NCI-H2107 treated with DMSO at 0.1 percent for 48 hours (cell line): ENCODE measurements around the gene SDC1.
"Not testable (repeated sequence)": the region's sequence is repeated elsewhere in the genome, so short reads cannot be mapped to it uniquely, and the experiment has no call there.

ENCODE experiments used
- DNase-seq: peaks from one replicate; lab custom pipeline; 2025; ENCODE audit not compliant: unreplicated experiment; lab: John Stamatoyannopoulos, UW

Gene SDC1

GRCh38 chr2:20224716-20225293 is at the start of gene SDC1:
SDC1 (minus strand) TSS chr2:20225130; CDS start chr2:20224867, 263 bp downstream.
- no peak for DNase-seq

GRCh38 chr2:20273042-20273441 is 48.1 kb upstream of the SDC1 start:
- DNase-seq, result no peak

- DNase-seq, result not testable (repeated sequence)
Measured at GRCh38 chr2:20268317-20268716, 43.4 kb upstream of the SDC1 start.

GRCh38 chr2:20267529-20267928 is 42.6 kb upstream of the SDC1 start:
- no peak for DNase-seq

GRCh38 chr2:20264629-20265028 is 39.7 kb upstream of the SDC1 start:
- no peak for DNase-seq

GRCh38 chr2:20257411-20257810 is 32.5 kb upstream of the SDC1 start:
- no peak for DNase-seq

GRCh38 chr2:20254731-20255130 is 29.8 kb upstream of the SDC1 start:
- DNase-seq, result no peak

- no peak for DNase-seq
Measured at GRCh38 chr2:20250436-20250835, 25.5 kb upstream of the SDC1 start.

- DNase-seq, result no peak
Measured at GRCh38 chr2:20249170-20249569, 24.2 kb upstream of the SDC1 start.

- no peak for DNase-seq
Measured at GRCh38 chr2:20247084-20247483, 22.2 kb upstream of the SDC1 start.

- not testable (repeated sequence) for DNase-seq
Measured at GRCh38 chr2:20243637-20244036, 18.7 kb upstream of the SDC1 start.

- peak; percentile 19 for DNase-seq
Measured at GRCh38 chr2:20242727-20243377, 17.9 kb upstream of the SDC1 start.

GRCh38 chr2:20241973-20242726 is 17.2 kb upstream of the SDC1 start:
- no peak for DNase-seq

- not testable (repeated sequence) for DNase-seq
Measured at GRCh38 chr2:20240291-20240690, 15.4 kb upstream of the SDC1 start.

- no peak for DNase-seq
Measured at GRCh38 chr2:20236496-20236895, 11.6 kb upstream of the SDC1 start.

GRCh38 chr2:20235655-20236305 is 10.8 kb upstream of the SDC1 start:
- no peak for DNase-seq

- DNase-seq, result not testable (repeated sequence)
Measured at GRCh38 chr2:20234597-20234996, 9.7 kb upstream of the SDC1 start.

GRCh38 chr2:20232837-20233207 is 7.9 kb upstream of the SDC1 start:
- DNase-seq, result no peak

- DNase-seq, result no peak
Measured at GRCh38 chr2:20231598-20232026, 6.7 kb upstream of the SDC1 start.

- no peak for DNase-seq
Measured at GRCh38 chr2:20231159-20231558, 6.2 kb upstream of the SDC1 start.

- no peak for DNase-seq
Measured at GRCh38 chr2:20230114-20230425, 5.1 kb upstream of the SDC1 start.
